HCT116 (cell line): ENCODE data around the gene HMGB1. TPM values are rescaled to one million over a fixed set of nuclear protein-coding genes. Genes with fewer than 3 reads are reported as not detected.

Source experiments
- ATAC-seq: fragments of 200-7000 bp; cut with Tn5 transposase; 2 replicates; pipeline ENCODE4 v1.9.1; 2020; ENCODE audit warnings: mild to moderate bottlenecking, moderate library complexity
- BruUV-seq: library from RNA; stranded (reverse); fragments of 400-500 nt; replicated peaks from 2 replicates; lab custom pipeline; 2021; lab: Mats Ljungman, UMichigan
- CTCF ChIA-PET: fragments of 300-600 bp; sonication (Branson Sonifier 250); formaldehyde crosslinking; loops from one replicate; lab custom pipeline; 2021; ENCODE audit warnings: antibody characterized with exemption; lab: Charles Lee
- POLR2A ChIA-PET: fragments of 300-600, 350-600 bp; sonication (Branson Sonifier 250); formaldehyde crosslinking; loops from one replicate; lab custom pipeline; 2021; ENCODE audit warnings: antibody characterized with exemption; lab: Charles Lee
- RAD21 ChIA-PET, 2 experiments: fragments of 300-600 bp; sonication (Branson Sonifier 250); formaldehyde crosslinking; loops; one replicate each; lab custom pipeline; 2023; ENCODE audit warnings: low total read pairs in 2 of 2; ENCODE audit not compliant: uncharacterized antibody in 2 of 2, unreplicated experiment in 2 of 2, low non-redundant PET in 1 of 2; lab: Charles Lee
- DNase-seq: peaks from one replicate; pipeline ENCODE4 v3.0.0-alpha.2; 2010; ENCODE audit warnings: low read depth, low spot score
- H2AFZ ChIP-seq: fragments of 200-600 bp; shearing (Covaris generic), sonication (generic); 2 replicates; pipeline ENCODE4 v1.6.1; 2017; ENCODE audit warnings: low read depth, mixed run types, mixed read lengths, antibody characterized with exemption, low read length; ENCODE audit not compliant: poor library complexity, severe bottlenecking
- H3K27ac ChIP-seq: 2 replicates; pipeline ENCODE4 v1.5.1; 2012; ENCODE audit warnings: low read depth, low read length
- H3K27me3 ChIP-seq: fragments of 200-600 bp; sonication (generic); 2 replicates; pipeline ENCODE4 v1.6.1; 2016; ENCODE audit warnings: mixed run types, low read length, mixed read lengths; ENCODE audit not compliant: insufficient read depth
- H3K36me3 ChIP-seq, 2 experiments: fragments of 200-500 bp in 1 of 2; fragments of 200-600 bp in 1 of 2; sonication (Bioruptor generic) in 1 of 2; sonication (generic) in 1 of 2; 2 replicates each; pipeline versions ENCODE4 v1.5.1 to v1.6.1; 2014 to 2016; ENCODE audit warnings: low read length in 2 of 2, inconsistent platforms in 1 of 2, mixed read lengths in 1 of 2, mixed run types in 1 of 2; ENCODE audit not compliant: insufficient read depth in 2 of 2, control insufficient read depth in 1 of 2
- H3K4me1 ChIP-seq, 2 experiments: fragments of 200-600 bp in 1 of 2; sonication (generic) in 1 of 2; 2 replicates each; pipeline versions ENCODE4 v1.5.1 to v1.6.1; 2012 to 2017; ENCODE audit warnings: low read length in 2 of 2, inconsistent platforms in 1 of 2, mild to moderate bottlenecking in 1 of 2, mixed read lengths in 1 of 2, mixed run types in 1 of 2, moderate library complexity in 1 of 2; ENCODE audit not compliant: insufficient read depth in 2 of 2, control insufficient read depth in 1 of 2
- H3K4me2 ChIP-seq: fragments of 200-600 bp; sonication (generic); 2 replicates; pipeline ENCODE4 v1.6.1; 2017; ENCODE audit warnings: mixed run types, low read length, mixed read lengths
- H3K4me3 ChIP-seq, 2 experiments: fragments of 200-600 bp in 1 of 2; sonication (generic) in 1 of 2; replicated peaks in 1 of 2; 2 replicates each; pipeline ENCODE4 v1.5.1; 2011 to 2016; ENCODE audit warnings: low read length in 2 of 2, control low read depth in 1 of 2, low read depth in 1 of 2, mild to moderate bottlenecking in 1 of 2, mixed read lengths in 1 of 2, mixed run types in 1 of 2
- H3K79me2 ChIP-seq: fragments of 200-600 bp; sonication (generic); 2 replicates; pipeline ENCODE4 v1.6.1; 2017; ENCODE audit warnings: mild to moderate bottlenecking, mixed run types, low read length, moderate library complexity, mixed read lengths; ENCODE audit not compliant: insufficient read depth
- H3K9ac ChIP-seq: fragments of 200-600 bp; sonication (generic); 2 replicates; pipeline ENCODE4 v1.6.1; 2016; ENCODE audit warnings: low read length, mixed read lengths
- H3K9me2 ChIP-seq: fragments of 200-600 bp; sonication (generic), shearing (Covaris generic); 2 replicates; pipeline ENCODE4 v1.6.1; 2017; ENCODE audit warnings: mixed run types, mild to moderate bottlenecking, moderate library complexity; ENCODE audit not compliant: insufficient read depth
- H3K9me3 ChIP-seq, 2 experiments: fragments of 200-500 bp in 1 of 2; fragments of 200-600 bp in 1 of 2; sonication (Bioruptor generic) in 1 of 2; sonication (generic) in 1 of 2; 2 replicates each; pipeline ENCODE4 v1.6.1; 2014 to 2017; ENCODE audit warnings: low read length in 2 of 2, mixed read lengths in 2 of 2, inconsistent platforms in 1 of 2, low read depth in 1 of 2, mild to moderate bottlenecking in 1 of 2, mixed run types in 1 of 2, moderate library complexity in 1 of 2; ENCODE audit not compliant: control insufficient read depth in 1 of 2, insufficient read depth in 1 of 2
- H4K20me1 ChIP-seq: fragments of 200-600 bp; sonication (generic), shearing (Covaris generic); 2 replicates; pipeline ENCODE4 v1.6.1; 2017; ENCODE audit warnings: mixed run types, mild to moderate bottlenecking, moderate library complexity; ENCODE audit not compliant: insufficient read depth
- CBX3 ChIP-seq: IDR thresholded peaks from 2 replicates; pipeline ENCODE4 v1.6.1; 2012; ENCODE audit warnings: low read depth
- CTCF ChIP-seq, 3 experiments: fragments of 200-600 bp in 1 of 3; sonication (generic) in 1 of 3; IDR thresholded peaks in 2 of 3; conservative IDR thresholded peaks in 1 of 3; 2 replicates each; pipeline ENCODE4 v1.5.1; 2012 to 2017; ENCODE audit warnings: low read depth in 2 of 3, low read length in 2 of 3, antibody characterized with exemption in 1 of 3, borderline replicate concordance in 1 of 3, control low read depth in 1 of 3, mild to moderate bottlenecking in 1 of 3, mixed read lengths in 1 of 3, mixed run types in 1 of 3, moderate library complexity in 1 of 3; ENCODE audit not compliant: insufficient read depth in 1 of 3
- EGR1 ChIP-seq: IDR thresholded peaks from 2 replicates; pipeline ENCODE4 v1.6.1; 2012; ENCODE audit warnings: low read depth
- EZH2 ChIP-seq: fragments of 200-600 bp; sonication (generic); IDR thresholded peaks from 2 replicates; pipeline ENCODE4 v1.6.1; 2017; ENCODE audit warnings: antibody characterized with exemption, mixed run types
- EZH2phosphoT487 ChIP-seq: fragments of 200-600 bp; IDR thresholded peaks from 2 replicates; pipeline ENCODE4 v1.6.1; 2018; ENCODE audit warnings: antibody characterized with exemption, borderline replicate concordance
- MAX ChIP-seq: IDR thresholded peaks from 2 replicates; pipeline ENCODE4 v1.6.1; 2012
- REST ChIP-seq: IDR thresholded peaks from 2 replicates; pipeline ENCODE4 v1.6.1; 2012; ENCODE audit warnings: low read depth
- SIN3A ChIP-seq: IDR thresholded peaks from 2 replicates; pipeline ENCODE4 v1.6.1; 2012; ENCODE audit warnings: low read depth
- SP1 ChIP-seq: IDR thresholded peaks from 2 replicates; pipeline ENCODE4 v1.6.1; 2012; ENCODE audit warnings: low read depth
- YY1 ChIP-seq: IDR thresholded peaks from 2 replicates; pipeline ENCODE4 v1.6.1; 2011; ENCODE audit warnings: low read length, low read depth, moderate library complexity, mild to moderate bottlenecking; ENCODE audit not compliant: insufficient replicate concordance; ENCODE audit errors: extremely low read depth
- ZFX ChIP-seq: fragments of 450-650 bp; IDR thresholded peaks from 2 replicates; pipeline ENCODE4 v1.6.1; 2017
- intact Hi-C: fragments of 100-400 bp; cut with micrococcal nuclease; formaldehyde crosslinking; loops from 2 replicates; pipeline ENCODE4 v1.10.0; 2022
- total RNA-seq: library from RNA; stranded (reverse); gene quantifications from one replicate; pipeline ENCODE4 v1.2.1, GENCODE V29; 2021; ENCODE audit not compliant: unreplicated experiment

The HMGB1 gene
- total RNA-seq, 1 experiment from 2014 or later = 678 TPM

- Histone ChIP-seq H3K9me3 (no peaks in the 10 kb centered on the region), H4K20me1 (no peaks in the 10 kb centered on the region), H3K4me3 (no peak overlapping the region), H3K36me3 (no peaks in the 10 kb centered on the region), H3K27me3 (no peaks in the 10 kb centered on the region), H3K27ac (no peak overlapping the region), H3K79me2 (no peaks in the 10 kb centered on the region), H3K4me1 (no peaks in the 10 kb centered on the region), H3K9ac (no peak overlapping the region), H3K9me2 (no peaks in the 10 kb centered on the region), H2AFZ (no peak overlapping the region), H3K4me2 (no peak overlapping the region)
- intact Hi-C loops = no loop called here
- ATAC-seq = no peak
- no peak for DNase-seq
- CTCF ChIA-PET = no interaction called here
- POLR2A ChIA-PET = no interaction called here
- no peak for TF ChIP-seq ZFX
- RAD21 ChIA-PET = no interaction called here
- BruUV-seq = no TSS peak
These were observed 14.7 kb upstream of the HMGB1 start for GRCh38 chr13:30480292-30480950.

- no peak for DNase-seq
- no peak for ATAC-seq
- no TSS peak for BruUV-seq
- Histone ChIP-seq H3K9me2 (no peaks in the 10 kb centered on the region), H3K27ac (no peak overlapping the region), H3K4me2 (no peak overlapping the region), H3K36me3 (no peaks in the 10 kb centered on the region), H3K9me3 (no peaks in the 10 kb centered on the region), H3K4me3 (no peak overlapping the region), H3K4me1 (no peaks in the 10 kb centered on the region), H3K79me2 (no peaks in the 10 kb centered on the region), H2AFZ (no peak overlapping the region), H3K27me3 (no peaks in the 10 kb centered on the region), H3K9ac (no peak overlapping the region), H4K20me1 (no peaks in the 10 kb centered on the region)
- ChIA-PET CTCF (no interaction called here), RAD21 (no interaction called here), POLR2A (no interaction called here)
- intact Hi-C loops = no loop called here
- TF ChIP-seq MAX (no peak), SP1 (no peak), EZH2phosphoT487 (no peak), YY1 (no peak), CBX3 (no peak), REST (no peak), EZH2 (no peak), EGR1 (no peak), CTCF (IDR thresholded peaks at IDR 0.05 in 2 of 3, conservative IDR thresholded peaks at IDR 0.05 in 1 of 3; ENCODE audit: borderline replicate concordance in 1 of 3, insufficient read depth in 1 of 3, low read depth in 2 of 3, low read length in 2 of 3) (no peak), SIN3A (no peak)
These were observed 14.1 kb upstream of the HMGB1 start for GRCh38 chr13:30479883-30480219.
